ENCODE measurements around the gene JCAD.
"Not testable (repeated sequence)": the region's sequence is repeated elsewhere in the genome, so short reads cannot be mapped to it uniquely, and the experiment has no call there.

Gene JCAD

DNA sequence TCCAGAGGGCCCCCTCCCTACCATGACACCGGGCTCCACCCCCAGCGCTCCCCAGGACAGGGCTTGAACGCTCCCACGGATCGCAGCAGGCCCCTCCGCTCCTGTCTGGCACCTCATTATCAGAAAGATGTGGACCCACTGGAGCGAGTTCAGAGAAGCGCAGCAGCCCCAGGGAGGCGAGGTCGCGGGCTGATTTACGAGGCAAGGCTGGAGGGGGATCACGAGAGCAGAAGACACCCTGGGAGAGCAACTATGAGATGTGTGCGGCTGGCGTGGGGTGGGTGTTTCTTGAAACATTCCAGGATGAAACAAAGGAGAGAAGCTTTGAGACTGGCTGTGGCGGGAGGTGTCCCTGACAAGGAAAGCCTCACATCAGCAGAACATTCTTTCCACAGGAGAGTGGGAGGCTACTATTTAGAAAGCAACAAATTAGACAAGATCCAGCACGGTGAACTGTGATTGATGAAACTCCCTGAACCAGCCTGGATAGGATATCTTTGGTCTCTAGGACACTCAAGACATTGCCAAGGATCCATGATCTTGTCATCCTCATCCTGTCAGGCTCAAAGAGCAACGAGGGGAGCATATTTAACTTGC, 66.0 kb downstream of the JCAD start:
- Mint-ChIP-seq H3K9me3 (no peaks in the 10 kb centered on the region), H3K4me1 (ENCODE audit: low read depth) (no peaks in the 10 kb centered on the region), H3K27me3 (peaks cover 34% of the 10 kb centered on the region), H3K36me3 (ENCODE audit: low read depth) (no peaks in the 10 kb centered on the region), H3K27ac (no peak overlapping the region), H3K4me3 (no peak overlapping the region)
- intact Hi-C loops (cut with micrococcal nuclease), result loop anchor here (10.0 kb wide), 1 partner anchor 391 kb away; no protein-coding TSS in a partner anchor

DNA sequence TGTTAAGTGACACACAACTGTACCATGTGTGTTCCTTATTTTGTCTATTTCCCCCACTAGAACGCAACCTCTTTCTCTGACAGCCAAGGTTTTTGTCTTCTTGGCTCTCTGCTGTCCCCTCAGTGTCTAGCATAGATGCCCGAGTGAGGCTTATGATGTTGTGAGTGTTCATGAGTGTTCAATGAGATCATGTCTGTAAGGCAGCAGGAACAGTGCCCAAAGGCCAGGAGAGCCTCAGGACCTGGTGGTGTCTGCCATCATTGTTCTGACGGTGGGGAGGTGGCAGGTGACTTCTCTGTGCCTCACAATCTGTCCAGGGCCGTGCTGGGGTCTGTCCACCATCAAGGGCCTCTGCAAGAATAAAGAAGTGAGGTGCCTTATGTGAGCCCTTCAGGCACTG, 66.5 kb downstream of the JCAD start:
- H3K9me3 Mint-ChIP-seq, result no peaks in the 10 kb centered on the region
- no peaks in the 10 kb centered on the region for H3K4me1 Mint-ChIP-seq (ENCODE audit: low read depth)
- H3K27ac Mint-ChIP-seq, result no peak overlapping the region
- intact Hi-C loops (cut with micrococcal nuclease), result loop anchor here (10.0 kb wide), 1 partner anchor 392 kb away; no protein-coding TSS in a partner anchor
- H3K27me3 Mint-ChIP-seq, result peaks cover 31% of the 10 kb centered on the region
- H3K36me3 Mint-ChIP-seq (ENCODE audit: low read depth), result no peaks in the 10 kb centered on the region
- H3K4me3 Mint-ChIP-seq, result no peak overlapping the region

DNA sequence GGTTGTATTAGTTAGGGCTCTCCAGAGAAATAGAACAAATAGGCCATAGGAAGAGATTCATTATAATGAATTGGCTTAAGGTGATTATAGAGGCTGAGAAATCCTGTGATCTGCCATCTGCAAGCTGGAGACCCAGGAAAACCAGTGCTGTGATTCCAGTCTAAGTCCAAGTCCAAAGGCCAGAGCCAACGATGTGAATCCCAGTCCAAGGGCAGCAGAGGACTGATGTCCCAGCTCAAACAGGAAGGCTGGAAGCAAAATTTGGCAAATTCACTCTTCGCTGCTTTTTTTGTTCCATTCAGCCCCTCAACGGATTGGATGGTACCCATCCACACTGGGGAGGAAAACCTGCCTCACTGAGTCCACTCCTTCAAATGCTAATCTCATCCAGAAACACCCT, 68.0 kb downstream of the JCAD start:
- intact Hi-C loops (cut with micrococcal nuclease), result loop anchor here (10.0 kb wide), 1 partner anchor 393 kb away; no protein-coding TSS in a partner anchor
- H3K4me3 Mint-ChIP-seq, result no peak overlapping the region

DNA sequence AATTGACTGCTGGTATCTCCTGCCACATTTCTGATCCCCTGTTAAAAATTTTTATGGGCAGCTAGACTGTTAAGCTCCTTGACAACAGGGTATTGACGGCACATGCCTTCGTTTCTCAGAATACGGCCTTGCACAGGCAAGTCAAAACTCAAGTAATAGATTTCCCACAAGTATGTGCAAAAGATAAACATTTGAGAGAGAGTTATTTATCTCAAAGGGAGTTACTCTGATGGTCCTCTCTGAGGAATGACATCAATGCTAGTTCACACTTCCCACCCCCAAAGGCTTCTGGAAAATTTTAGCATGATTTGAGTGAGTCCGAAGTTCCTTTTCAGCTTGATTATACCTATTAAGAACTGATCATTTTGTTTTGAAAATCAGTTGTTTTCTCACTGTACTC, 71.9 kb downstream of the JCAD start:
- H3K36me3 Mint-ChIP-seq (ENCODE audit: low read depth), result no peaks in the 10 kb centered on the region
- no peak overlapping the region for H3K4me3 Mint-ChIP-seq
- H3K4me1 Mint-ChIP-seq (ENCODE audit: low read depth), result no peaks in the 10 kb centered on the region
- peaks cover 18% of the 10 kb centered on the region for H3K9me3 Mint-ChIP-seq
- H3K27me3 Mint-ChIP-seq, result no peaks in the 10 kb centered on the region
- H3K27ac Mint-ChIP-seq, result no peak overlapping the region
- intact Hi-C loops (cut with micrococcal nuclease), result no loop called here

More for the DNA sequence above, 68.0 kb downstream of the JCAD start:
- H3K27ac Mint-ChIP-seq, result no peak overlapping the region
- H3K27me3 Mint-ChIP-seq, result peaks cover 16% of the 10 kb centered on the region
- no peaks in the 10 kb centered on the region for H3K9me3 Mint-ChIP-seq
- H3K36me3 Mint-ChIP-seq (ENCODE audit: low read depth), result no peaks in the 10 kb centered on the region
- H3K4me1 Mint-ChIP-seq (ENCODE audit: low read depth), result no peaks in the 10 kb centered on the region

DNA sequence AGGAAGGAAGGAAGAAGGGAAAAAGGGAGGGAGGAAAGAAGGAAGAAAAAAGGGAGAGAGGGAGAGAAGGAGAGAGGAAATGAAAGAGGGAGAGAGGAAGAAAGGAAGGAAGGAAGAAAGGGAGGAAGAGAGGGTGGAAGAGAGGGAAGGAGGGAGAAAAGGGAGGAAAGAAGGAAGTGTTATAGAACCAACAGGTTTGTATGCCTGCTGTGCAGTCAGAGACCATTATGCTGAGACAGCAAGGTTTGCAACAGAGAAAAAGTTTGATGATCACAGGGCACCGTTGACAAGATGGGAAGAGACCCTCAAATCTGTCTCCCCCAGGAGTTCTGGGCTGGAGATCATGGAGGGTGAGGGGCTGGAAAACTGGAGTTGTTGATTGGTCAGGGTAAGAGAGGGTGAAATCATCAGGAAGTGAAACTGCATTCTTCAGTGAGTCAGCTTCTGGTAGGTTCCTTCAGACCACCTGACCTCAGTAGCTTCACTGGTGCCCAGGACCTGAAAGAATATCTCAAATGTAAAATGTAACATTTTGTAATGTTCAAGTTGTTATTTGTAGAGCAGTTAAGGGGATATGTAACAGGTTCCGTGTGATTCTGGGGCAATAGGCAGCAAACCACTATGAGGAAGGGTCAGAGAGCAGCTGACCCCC, 76.3 kb downstream of the JCAD start:
- no peaks in the 10 kb centered on the region for H3K27me3 Mint-ChIP-seq
- peaks cover 21% of the 10 kb centered on the region for H3K9me3 Mint-ChIP-seq
- H3K4me1 Mint-ChIP-seq (ENCODE audit: low read depth), result no peaks in the 10 kb centered on the region
- intact Hi-C loops (cut with micrococcal nuclease), result no loop called here
- H3K27ac Mint-ChIP-seq, result no peak overlapping the region
- no peak overlapping the region for H3K4me3 Mint-ChIP-seq
- no peaks in the 10 kb centered on the region for H3K36me3 Mint-ChIP-seq (ENCODE audit: low read depth)

DNA sequence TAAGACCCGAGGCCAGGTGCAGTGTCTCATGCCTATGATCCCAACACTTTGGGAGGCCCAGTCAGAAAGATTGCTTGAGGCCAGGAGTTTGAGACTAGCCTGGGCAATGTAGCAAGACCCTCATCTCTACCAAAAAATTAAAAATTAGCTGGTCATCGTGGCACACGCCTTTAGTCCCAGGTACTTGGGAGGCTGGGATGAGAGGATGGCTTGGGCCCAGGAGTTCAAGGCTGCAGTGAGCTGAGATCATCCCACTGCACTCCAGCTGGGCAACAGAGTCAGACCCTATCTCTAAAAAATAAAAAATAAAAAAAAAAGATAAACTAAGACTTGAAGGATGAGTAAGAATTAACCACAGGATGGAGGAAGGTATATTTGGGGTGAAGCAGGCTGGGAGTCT, 77.9 kb downstream of the JCAD start:
- H3K4me1 Mint-ChIP-seq (ENCODE audit: low read depth), result no peaks in the 10 kb centered on the region
- intact Hi-C loops (cut with micrococcal nuclease), result no loop called here
- peaks cover 21% of the 10 kb centered on the region for H3K9me3 Mint-ChIP-seq
- no peak overlapping the region for H3K4me3 Mint-ChIP-seq
- no peak overlapping the region for H3K27ac Mint-ChIP-seq
- no peaks in the 10 kb centered on the region for H3K27me3 Mint-ChIP-seq
- no peaks in the 10 kb centered on the region for H3K36me3 Mint-ChIP-seq (ENCODE audit: low read depth)

DNA sequence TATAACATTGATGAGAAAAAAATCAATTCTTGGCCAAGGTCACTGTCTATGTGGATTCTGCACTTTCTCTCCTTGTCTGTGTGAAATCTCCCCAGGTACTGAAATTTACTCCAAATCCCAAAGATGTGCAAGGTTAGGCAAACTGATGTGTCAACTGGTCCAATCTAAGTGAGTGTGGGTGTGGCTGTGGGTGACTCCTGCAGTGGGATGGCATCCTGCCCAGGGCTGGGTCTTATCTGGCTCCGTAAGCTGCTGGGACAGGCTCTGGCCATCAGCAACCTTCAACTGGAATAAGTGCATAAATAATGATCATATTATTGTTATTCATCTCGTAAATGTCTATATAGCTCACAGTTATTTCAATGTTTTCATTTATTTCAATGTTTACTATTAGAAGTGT, 79.3 kb downstream of the JCAD start:
- no peaks in the 10 kb centered on the region for H3K4me1 Mint-ChIP-seq (ENCODE audit: low read depth)
- intact Hi-C loops (cut with micrococcal nuclease), result no loop called here
- H3K36me3 Mint-ChIP-seq (ENCODE audit: low read depth), result no peaks in the 10 kb centered on the region
- no peak overlapping the region for H3K4me3 Mint-ChIP-seq
- no peaks in the 10 kb centered on the region for H3K27me3 Mint-ChIP-seq
- no peak overlapping the region for H3K27ac Mint-ChIP-seq
- peaks cover 23% of the 10 kb centered on the region for H3K9me3 Mint-ChIP-seq

DNA sequence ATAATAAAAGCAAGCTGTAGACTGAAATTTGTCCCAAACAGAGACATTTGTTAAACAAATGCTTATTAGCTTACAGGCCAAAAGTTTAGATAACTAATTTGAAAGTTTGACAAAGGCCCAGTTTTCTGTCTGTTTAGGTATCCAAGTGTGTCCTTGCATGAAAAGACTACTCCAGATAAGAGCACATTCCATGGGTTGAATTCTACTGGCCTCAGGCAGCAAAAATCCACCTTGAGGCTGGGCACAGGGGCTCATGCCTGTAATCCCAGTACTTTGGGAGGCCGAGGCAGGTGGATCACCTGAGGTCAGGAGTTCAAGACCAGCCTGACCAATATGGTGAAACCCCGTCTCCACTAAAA, 80.0 kb downstream of the JCAD start:
- H3K4me1 Mint-ChIP-seq (ENCODE audit: low read depth); intact Hi-C loops (cut with micrococcal nuclease); H3K4me3 Mint-ChIP-seq; H3K27ac Mint-ChIP-seq; H3K36me3 Mint-ChIP-seq (ENCODE audit: low read depth); H3K27me3 Mint-ChIP-seq: not testable (repeated sequence)
- H3K9me3 Mint-ChIP-seq, result peaks cover 30% of the 10 kb centered on the region

DNA sequence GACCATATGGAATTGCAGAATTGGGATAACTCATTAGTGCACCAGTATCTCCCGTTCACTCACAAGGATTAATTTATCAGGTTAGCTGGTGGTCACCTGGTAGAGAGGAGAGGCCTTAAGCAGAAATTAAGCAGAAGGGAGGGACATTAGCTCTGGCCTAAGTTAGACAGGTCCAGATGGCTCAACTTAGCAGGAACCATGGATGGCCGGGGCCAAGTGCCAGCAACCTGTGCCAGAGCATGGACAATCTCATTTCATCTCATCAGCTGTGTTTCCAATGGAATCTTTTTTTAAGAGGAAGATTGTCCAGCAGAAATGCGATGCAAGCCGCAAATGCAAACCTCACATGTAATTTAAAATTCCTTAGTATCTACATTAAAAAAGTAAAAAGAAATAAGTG, 82.2 kb downstream of the JCAD start:
- Mint-ChIP-seq H3K4me1 (ENCODE audit: low read depth) (no peaks in the 10 kb centered on the region), H3K9me3 (peaks cover 13% of the 10 kb centered on the region), H3K36me3 (ENCODE audit: low read depth) (no peaks in the 10 kb centered on the region), H3K27ac (no peak overlapping the region), H3K27me3 (no peaks in the 10 kb centered on the region), H3K4me3 (no peak overlapping the region)
- intact Hi-C loops (cut with micrococcal nuclease), result no loop called here

DNA sequence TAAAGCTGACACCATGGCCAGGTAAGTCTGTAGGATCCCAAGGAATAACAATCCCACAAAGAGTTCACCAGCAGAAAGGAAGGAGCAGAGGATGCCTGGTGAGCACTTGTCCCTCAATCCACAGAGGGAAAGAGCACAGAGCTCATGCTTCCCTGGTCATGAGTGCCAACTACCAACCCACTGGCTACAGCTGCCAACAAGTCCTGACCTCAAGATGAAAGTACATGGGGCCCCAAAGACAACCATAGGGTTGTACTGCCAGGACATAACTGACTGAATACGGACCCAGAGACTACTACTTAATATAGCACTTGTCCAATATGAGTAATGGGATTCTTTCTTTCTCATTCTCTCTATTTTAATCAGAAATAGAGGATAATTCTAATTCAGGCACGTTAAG, 83.3 kb downstream of the JCAD start:
- intact Hi-C loops (cut with micrococcal nuclease), result no loop called here
- Mint-ChIP-seq H3K27ac (no peak overlapping the region), H3K4me1 (ENCODE audit: low read depth) (no peaks in the 10 kb centered on the region), H3K27me3 (no peaks in the 10 kb centered on the region), H3K9me3 (peaks cover 13% of the 10 kb centered on the region), H3K4me3 (no peak overlapping the region), H3K36me3 (ENCODE audit: low read depth) (no peaks in the 10 kb centered on the region)

DNA sequence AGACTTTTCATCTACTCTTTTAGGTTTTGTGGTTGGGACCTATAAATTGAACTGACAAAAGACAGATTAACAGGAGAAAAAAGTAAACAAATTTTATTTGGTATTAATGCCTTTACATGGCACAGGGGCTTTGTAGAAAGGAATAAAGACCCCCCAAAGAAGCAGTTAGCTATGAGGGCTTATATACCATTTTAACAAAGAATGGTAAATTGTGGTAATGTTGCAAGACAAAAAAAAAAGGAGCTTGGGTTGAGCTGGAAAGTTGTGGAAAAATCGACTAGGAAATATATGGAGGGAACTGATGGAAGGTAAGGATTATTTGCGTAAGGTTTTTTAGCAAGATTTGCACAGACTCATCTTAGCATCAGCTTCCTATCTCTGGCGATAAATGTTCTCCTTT, 84.6 kb downstream of the JCAD start:
- intact Hi-C loops (cut with micrococcal nuclease), result no loop called here
- no peaks in the 10 kb centered on the region for H3K27me3 Mint-ChIP-seq

DNA sequence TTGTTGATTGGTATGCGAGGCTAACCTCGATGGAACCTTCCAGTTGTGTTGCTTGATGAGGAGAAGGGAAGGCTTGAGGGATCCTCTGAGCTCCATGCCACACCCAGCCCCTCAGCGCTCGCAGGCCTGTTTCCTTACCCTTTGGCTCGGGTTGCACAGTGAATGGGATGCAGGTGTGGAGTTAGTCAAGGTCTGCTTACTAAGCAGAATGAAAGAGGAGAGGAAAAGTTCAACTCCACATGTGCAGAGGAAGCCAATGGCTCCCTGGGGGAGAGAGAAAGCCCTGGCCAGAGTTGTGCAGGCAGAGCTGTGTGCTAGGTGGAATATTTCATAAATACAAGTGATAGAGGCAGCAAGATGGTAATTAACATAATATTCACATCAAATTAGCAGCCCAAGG, 85.5 kb downstream of the JCAD start:
- H3K4me3 Mint-ChIP-seq, result no peak overlapping the region
- no peaks in the 10 kb centered on the region for H3K27me3 Mint-ChIP-seq
- no peak overlapping the region for H3K27ac Mint-ChIP-seq
- H3K4me1 Mint-ChIP-seq (ENCODE audit: low read depth), result no peaks in the 10 kb centered on the region
- H3K9me3 Mint-ChIP-seq, result peaks cover 13% of the 10 kb centered on the region
- H3K36me3 Mint-ChIP-seq (ENCODE audit: low read depth), result no peaks in the 10 kb centered on the region
- intact Hi-C loops (cut with micrococcal nuclease), result no loop called here

More for the DNA sequence above, 84.6 kb downstream of the JCAD start:
- Mint-ChIP-seq H3K9me3 (peaks cover 13% of the 10 kb centered on the region), H3K36me3 (ENCODE audit: low read depth) (no peaks in the 10 kb centered on the region), H3K4me3 (no peak overlapping the region), H3K27ac (no peak overlapping the region), H3K4me1 (ENCODE audit: low read depth) (no peaks in the 10 kb centered on the region)

DNA sequence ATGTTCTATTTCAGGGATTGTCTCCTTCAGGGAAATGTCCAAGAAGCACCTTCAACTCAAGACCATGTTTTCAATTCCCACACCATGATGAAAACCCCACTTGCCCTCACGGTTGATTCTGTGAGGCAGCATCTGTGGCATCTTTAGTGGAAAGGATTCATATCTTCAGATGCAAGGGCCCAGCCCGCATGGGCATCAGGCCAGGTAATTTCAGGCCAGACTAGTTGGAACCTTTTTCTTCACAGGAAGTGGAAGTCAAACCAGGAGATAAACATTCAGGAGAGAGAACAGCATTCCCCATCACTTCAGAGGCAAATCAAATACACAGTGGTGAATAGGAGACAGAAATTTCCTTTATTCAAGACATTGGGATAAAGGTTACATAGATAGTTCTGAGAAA, 88.8 kb downstream of the JCAD start:
- Mint-ChIP-seq H3K4me1 (ENCODE audit: low read depth) (no peaks in the 10 kb centered on the region), H3K9me3 (peaks cover 13% of the 10 kb centered on the region), H3K4me3 (no peak overlapping the region), H3K27me3 (no peaks in the 10 kb centered on the region), H3K36me3 (ENCODE audit: low read depth) (no peaks in the 10 kb centered on the region), H3K27ac (no peak overlapping the region)
- intact Hi-C loops (cut with micrococcal nuclease), result no loop called here

DNA sequence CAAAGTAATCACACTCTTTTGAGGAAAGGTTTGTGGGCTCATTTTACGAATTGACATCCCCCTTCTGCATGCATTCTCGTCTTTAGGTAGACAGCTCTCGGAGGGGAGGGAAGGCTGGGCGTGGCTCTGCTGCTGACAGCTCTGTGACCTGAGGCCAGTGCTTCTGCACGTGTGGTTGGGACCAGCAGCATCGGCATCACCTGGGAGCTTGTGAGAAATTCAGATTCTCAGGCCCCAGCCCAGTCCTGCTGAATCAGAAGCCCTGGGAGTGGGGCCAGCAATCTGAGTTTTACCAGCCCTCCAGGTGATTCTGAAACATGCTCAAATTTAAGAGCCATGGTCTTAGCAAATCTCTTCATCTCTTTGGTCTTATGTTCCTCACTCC, 89.4 kb downstream of the JCAD start:
- intact Hi-C loops (cut with micrococcal nuclease), result no loop called here
- Mint-ChIP-seq H3K27me3 (no peaks in the 10 kb centered on the region), H3K36me3 (ENCODE audit: low read depth) (no peaks in the 10 kb centered on the region), H3K9me3 (peaks cover 10% of the 10 kb centered on the region), H3K4me1 (ENCODE audit: low read depth) (no peaks in the 10 kb centered on the region), H3K27ac (no peak overlapping the region), H3K4me3 (no peak overlapping the region)

Data from dendritic cell treated with granulocyte-macrophage colony-stimulating factor and Interleukin-4, amounts not matched to agents 40 ng/mL and 50 ng/mL, for 4 days (primary cell).